Endodermal cell (in vitro differentiated cells): ENCODE results near the gene CCM2. TPM values are rescaled to one million over a fixed set of nuclear protein-coding genes. Genes with fewer than 3 reads are reported as not detected.

Source experiments
- DNase-seq: peaks from one replicate; pipeline ENCODE4 v3.0.0-alpha.2; 2017
- H3K27ac ChIP-seq: 2 replicates; pipeline ENCODE4 v1.5.1; 2013; ENCODE audit warnings: mild to moderate bottlenecking, low read depth, low read length, moderate library complexity
- H3K27me3 ChIP-seq: 2 replicates; pipeline ENCODE4 v1.6.1; 2013; ENCODE audit warnings: mild to moderate bottlenecking, low read length, moderate library complexity; ENCODE audit not compliant: insufficient read depth, control insufficient read depth, poor library complexity, severe bottlenecking
- H3K36me3 ChIP-seq: 2 replicates; pipeline ENCODE4 v1.7.0; 2013; ENCODE audit warnings: mild to moderate bottlenecking, low read length, moderate library complexity; ENCODE audit not compliant: control insufficient read depth, insufficient read depth
- H3K4me1 ChIP-seq: one replicate; pipeline ENCODE4 v1.7.0; 2013; ENCODE audit warnings: low read length; ENCODE audit not compliant: control insufficient read depth, insufficient read depth
- H3K4me3 ChIP-seq: 2 replicates; pipeline ENCODE4 v1.5.1; 2013; ENCODE audit warnings: mild to moderate bottlenecking, low read length, moderate library complexity
- H3K9ac ChIP-seq: 2 replicates; pipeline ENCODE4 v1.6.1; 2013; ENCODE audit warnings: mild to moderate bottlenecking, low read length, moderate library complexity; ENCODE audit not compliant: poor library complexity, severe bottlenecking; ENCODE audit errors: extremely low read depth
- H3K9me3 ChIP-seq: 2 replicates; pipeline ENCODE4 v1.6.1; 2013; ENCODE audit warnings: mild to moderate bottlenecking, low read length, moderate library complexity; ENCODE audit not compliant: control insufficient read depth
- H3K27ac Mint-ChIP-seq: 2 replicates; pipeline ENCODE4 v1.8.0; 2020; ENCODE audit warnings: mixed read lengths
- H3K27me3 Mint-ChIP-seq: 2 replicates; pipeline ENCODE4 v1.8.0; 2021; ENCODE audit warnings: mild to moderate bottlenecking, mixed read lengths; ENCODE audit not compliant: insufficient read depth
- H3K36me3 Mint-ChIP-seq: 2 replicates; pipeline ENCODE4 v1.8.0; 2020; ENCODE audit warnings: low read depth, mixed read lengths
- H3K4me1 Mint-ChIP-seq: 2 replicates; pipeline ENCODE4 v1.8.0; 2020; ENCODE audit warnings: mixed read lengths
- H3K4me3 Mint-ChIP-seq: 2 replicates; pipeline ENCODE4 v1.8.0; 2020; ENCODE audit warnings: mild to moderate bottlenecking, moderate library complexity, mixed read lengths
- H3K9me3 Mint-ChIP-seq: 2 replicates; pipeline ENCODE4 v1.8.0; 2020; ENCODE audit warnings: mild to moderate bottlenecking, mixed read lengths
- WGBS, 2 experiments: methylation state at CpG; one replicate each; pipeline versions ENCODE4 v1.1.5 to v1.1.7; 2013; ENCODE audit warnings: missing lambda C conversion rate in 2 of 2, mixed read lengths in 1 of 2; ENCODE audit not compliant: insufficient coverage in 1 of 2, insufficient read length in 1 of 2; 5-methylcytosine and 5-hydroxymethylcytosine counted together
- total RNA-seq, 2 donors: library from RNA; stranded (reverse); fragmentation: NEBNext Ultra II Directional in 1 of 2; extraction: Animal tissue kit (Norgen Biotek cat#: 25700) in 1 of 2; gene quantifications; 2 replicates in 1 of 2; 3 replicates in 1 of 2; pipeline ENCODE4 v1.2.1, GENCODE V29; 2021
- TF ChIP-seq, protein P1 (sequence below): fragments of 200-600 bp; sonication (generic); conservative IDR thresholded peaks from 2 replicates; pipeline ENCODE4 v1.5.0; 2021; ENCODE audit warnings: antibody characterized with exemption, mild to moderate bottlenecking

Gene CCM2
- total RNA-seq, 2 donors from 2014 or later, result 37.4 to 38.1 TPM

DNA sequence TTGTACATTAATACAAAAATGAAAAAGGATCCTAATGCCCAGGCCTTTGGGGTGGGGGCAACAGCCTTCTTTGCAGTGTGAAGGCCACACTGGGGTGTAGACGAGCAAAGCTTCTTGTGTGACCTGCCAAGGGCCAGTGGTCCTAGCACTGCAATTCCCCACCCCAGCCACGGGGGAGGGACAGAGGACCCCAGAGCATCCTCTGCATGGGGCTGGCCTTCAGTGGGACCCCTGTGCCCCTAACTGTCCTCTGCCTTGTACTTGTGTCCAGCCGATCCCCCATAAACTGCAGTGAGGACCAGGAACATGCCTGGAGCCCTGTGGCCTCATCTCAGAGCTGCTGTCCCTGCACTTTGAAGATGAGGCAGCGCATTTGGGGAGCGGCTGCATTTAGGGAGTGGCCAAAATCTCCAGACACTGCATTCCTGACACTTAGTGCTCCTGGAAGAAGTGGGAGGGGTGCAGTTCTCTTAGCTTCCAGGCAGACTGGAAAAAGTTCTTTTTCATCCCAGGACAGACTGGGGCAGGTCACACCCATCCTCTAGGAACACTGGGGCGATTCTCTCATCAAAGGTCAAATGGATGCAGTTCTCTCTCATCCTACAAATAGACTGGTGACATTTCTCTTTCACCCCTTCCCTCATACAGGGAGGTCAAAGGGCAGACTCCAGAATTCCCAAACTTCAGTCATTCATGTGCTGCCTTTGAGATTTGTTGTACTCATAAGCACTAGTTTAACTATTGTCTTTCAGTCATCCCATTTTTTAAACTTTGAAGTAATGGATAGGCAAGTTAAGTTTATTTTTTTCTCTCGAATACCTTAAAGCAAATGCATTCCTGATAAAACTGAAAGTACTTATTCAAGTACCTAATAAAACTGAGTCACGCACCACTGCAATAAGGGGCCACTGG, 20.3 kb upstream of the CCM2 start:
- H3K4me3 ChIP-seq, result no peak overlapping the region
- no peaks in the 10 kb centered on the region for H3K9me3 ChIP-seq
- DNase-seq, result peak; percentile 47
- H3K4me3 Mint-ChIP-seq, result no peak overlapping the region
- peaks cover 6% of the 10 kb centered on the region for H3K4me1 Mint-ChIP-seq
- H3K27ac ChIP-seq, result no peak overlapping the region
- H3K4me1 ChIP-seq, result no peaks in the 10 kb centered on the region
- no peaks in the 10 kb centered on the region for H3K9me3 Mint-ChIP-seq
- H3K36me3 Mint-ChIP-seq, result peaks cover 30% of the 10 kb centered on the region
- WGBS, 2 experiments, result 88 to 91% methylated on average over 4 to 8 of the region's 8 CpGs
- no peaks in the 10 kb centered on the region for H3K27me3 ChIP-seq
- no peak overlapping the region for H3K9ac ChIP-seq
- TF ChIP-seq, protein P1, sequence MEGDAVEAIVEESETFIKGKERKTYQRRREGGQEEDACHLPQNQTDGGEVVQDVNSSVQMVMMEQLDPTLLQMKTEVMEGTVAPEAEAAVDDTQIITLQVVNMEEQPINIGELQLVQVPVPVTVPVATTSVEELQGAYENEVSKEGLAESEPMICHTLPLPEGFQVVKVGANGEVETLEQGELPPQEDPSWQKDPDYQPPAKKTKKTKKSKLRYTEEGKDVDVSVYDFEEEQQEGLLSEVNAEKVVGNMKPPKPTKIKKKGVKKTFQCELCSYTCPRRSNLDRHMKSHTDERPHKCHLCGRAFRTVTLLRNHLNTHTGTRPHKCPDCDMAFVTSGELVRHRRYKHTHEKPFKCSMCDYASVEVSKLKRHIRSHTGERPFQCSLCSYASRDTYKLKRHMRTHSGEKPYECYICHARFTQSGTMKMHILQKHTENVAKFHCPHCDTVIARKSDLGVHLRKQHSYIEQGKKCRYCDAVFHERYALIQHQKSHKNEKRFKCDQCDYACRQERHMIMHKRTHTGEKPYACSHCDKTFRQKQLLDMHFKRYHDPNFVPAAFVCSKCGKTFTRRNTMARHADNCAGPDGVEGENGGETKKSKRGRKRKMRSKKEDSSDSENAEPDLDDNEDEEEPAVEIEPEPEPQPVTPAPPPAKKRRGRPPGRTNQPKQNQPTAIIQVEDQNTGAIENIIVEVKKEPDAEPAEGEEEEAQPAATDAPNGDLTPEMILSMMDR, result no peak
- peaks cover 32% of the 10 kb centered on the region for H3K36me3 ChIP-seq
- no peak overlapping the region for H3K27ac Mint-ChIP-seq
- no peaks in the 10 kb centered on the region for H3K27me3 Mint-ChIP-seq

DNA sequence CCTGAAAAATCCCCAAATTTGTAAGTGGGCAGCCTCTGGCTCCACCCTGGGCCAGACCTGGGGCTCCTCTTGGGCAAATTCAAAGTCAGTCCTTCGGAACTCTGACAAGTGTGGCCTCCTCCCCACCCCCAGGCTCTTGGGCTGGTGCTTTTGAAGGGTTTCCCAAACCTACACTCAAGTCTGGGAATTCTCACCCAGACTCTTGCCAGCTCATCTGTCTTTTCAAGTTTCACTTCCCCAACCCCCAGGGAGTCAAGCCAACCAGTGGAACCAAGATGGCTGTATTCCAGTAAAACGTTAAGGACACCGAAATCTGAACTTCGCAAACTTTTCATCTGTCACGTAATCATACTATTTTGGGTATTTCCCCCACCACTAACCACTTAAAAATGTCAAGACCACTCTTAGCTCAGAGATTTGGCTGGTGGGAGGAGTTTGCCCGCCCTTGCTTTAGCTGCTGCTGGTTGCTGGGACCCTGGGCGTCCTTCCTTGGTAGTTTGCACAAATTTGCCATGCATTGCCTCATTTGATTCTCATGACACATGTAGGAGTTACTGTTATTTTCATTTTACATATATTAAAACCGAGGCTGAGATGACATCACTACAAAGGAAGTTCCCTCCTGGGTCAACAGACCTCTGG, 19.5 kb upstream of the CCM2 start:
- Mint-ChIP-seq H3K27me3 (no peaks in the 10 kb centered on the region), H3K27ac (no peak overlapping the region), H3K4me1 (peaks cover 14% of the 10 kb centered on the region), H3K4me3 (no peak overlapping the region), H3K9me3 (no peaks in the 10 kb centered on the region), H3K36me3 (peaks cover 38% of the 10 kb centered on the region)
- 86 to 90% methylated on average over 6 to 8 of the region's 8 CpGs for WGBS, 2 experiments
- Histone ChIP-seq H3K36me3 (peaks cover 40% of the 10 kb centered on the region), H3K27ac (no peak overlapping the region), H3K4me1 (no peaks in the 10 kb centered on the region), H3K27me3 (no peaks in the 10 kb centered on the region), H3K4me3 (no peak overlapping the region), H3K9ac (no peak overlapping the region), H3K9me3 (no peaks in the 10 kb centered on the region)
- TF ChIP-seq, protein P1, result no peak
- DNase-seq, result peak; percentile 44

DNA sequence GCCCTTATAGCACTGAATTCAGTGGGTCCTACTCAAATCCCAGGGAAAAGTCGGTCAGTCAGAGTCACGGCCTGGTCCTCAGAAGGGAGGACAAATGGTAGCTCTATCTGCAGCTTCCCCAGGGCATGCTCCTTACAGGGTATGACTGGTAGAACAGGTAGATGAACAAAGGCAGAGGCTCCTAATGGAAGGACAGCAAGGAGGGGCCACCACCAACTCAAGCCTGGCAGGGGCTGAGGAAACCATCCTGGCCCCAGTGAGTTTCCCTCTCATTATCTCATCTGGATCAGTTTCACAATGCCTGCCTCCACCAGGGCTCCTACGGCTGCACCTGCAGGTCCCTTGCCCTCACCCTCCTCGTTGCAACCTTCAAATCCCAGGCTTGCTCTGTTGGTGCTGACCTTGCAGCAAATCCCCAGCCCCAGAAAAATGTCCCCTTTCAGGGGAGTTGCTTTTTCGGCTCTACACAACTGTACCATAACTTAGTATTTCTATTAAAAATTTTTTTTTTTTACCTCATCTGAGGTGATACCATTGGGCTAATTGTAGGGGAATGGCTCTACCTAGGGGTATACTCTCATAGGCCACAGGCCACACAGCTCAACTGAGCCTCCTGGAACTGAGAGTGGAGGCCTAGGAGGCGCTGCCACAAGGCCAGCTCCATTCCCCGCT, 18.8 kb upstream of the CCM2 start:
- TF ChIP-seq, protein P1, result no peak
- peaks cover 19% of the 10 kb centered on the region for H3K4me1 Mint-ChIP-seq
- no peaks in the 10 kb centered on the region for H3K9me3 Mint-ChIP-seq
- no peak overlapping the region for H3K27ac ChIP-seq
- no peak overlapping the region for H3K9ac ChIP-seq
- H3K4me3 Mint-ChIP-seq, result no peak overlapping the region
- no peaks in the 10 kb centered on the region for H3K9me3 ChIP-seq
- no peaks in the 10 kb centered on the region for H3K4me1 ChIP-seq
- H3K36me3 Mint-ChIP-seq, result peaks cover 44% of the 10 kb centered on the region
- no peaks in the 10 kb centered on the region for H3K27me3 Mint-ChIP-seq
- H3K36me3 ChIP-seq, result peaks cover 41% of the 10 kb centered on the region
- DNase-seq, result peak; percentile 44
- no peak overlapping the region for H3K27ac Mint-ChIP-seq
- no peaks in the 10 kb centered on the region for H3K27me3 ChIP-seq
- 81 to 93% methylated on average over 3 to 7 of the region's 7 CpGs for whole genome bisulfite sequencing, 2 experiments
- no peak overlapping the region for H3K4me3 ChIP-seq
